Measurements from ENCODE around the gene SHQ1.
"Not testable (repeated sequence)": the region's sequence is repeated elsewhere in the genome, so short reads cannot be mapped to it uniquely, and the experiment has no call there.

Gene SHQ1

DNA sequence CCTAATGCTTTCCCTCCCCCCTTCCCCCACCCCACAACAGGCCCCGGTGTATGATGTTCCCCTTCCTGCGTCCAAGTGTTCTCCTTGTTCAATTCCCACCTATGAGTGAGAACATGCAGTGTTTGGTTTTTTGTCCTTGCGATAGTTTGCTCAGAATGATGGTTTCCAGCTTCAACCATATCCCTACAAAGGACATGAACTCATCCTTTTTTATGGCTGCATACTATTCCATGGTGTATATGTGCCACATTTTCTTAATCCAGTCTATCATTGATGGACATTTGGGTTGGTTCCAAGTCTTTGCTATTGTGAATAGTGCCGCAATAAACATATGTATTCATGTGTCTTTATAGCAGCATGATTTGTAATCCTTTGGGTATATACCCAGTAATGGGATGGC, 137.8 kb downstream of the SHQ1 start:
- DNase-seq = not testable (repeated sequence)

- DNase-seq = no peak
These were observed 139.8 kb downstream of the SHQ1 start for GRCh38 chr3:72708441-72708840.

- no peak for DNase-seq
These were observed 145.2 kb downstream of the SHQ1 start for GRCh38 chr3:72702997-72703396.

- DNase-seq = no peak
These were observed 145.9 kb downstream of the SHQ1 start for GRCh38 chr3:72702390-72702789.

DNA sequence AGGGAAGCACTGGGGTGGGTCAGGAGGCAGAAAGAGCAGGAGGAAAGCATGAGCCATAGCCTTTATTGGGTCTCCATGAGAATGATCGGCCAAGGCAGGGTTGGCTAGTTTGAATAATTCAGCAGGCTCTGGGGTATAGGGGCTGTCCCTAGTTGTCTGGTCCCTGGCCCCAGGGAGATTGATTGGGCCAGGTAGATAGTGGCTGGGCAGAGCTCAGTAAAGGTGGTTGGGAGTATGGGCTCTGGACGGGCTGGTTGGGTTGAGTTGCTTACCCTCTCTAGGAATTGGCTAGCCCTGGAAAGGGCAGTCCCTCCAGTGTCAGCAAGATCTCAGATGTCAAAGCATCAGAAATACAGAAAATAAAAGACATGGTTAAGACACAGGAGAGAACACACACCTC, 148.1 kb downstream of the SHQ1 start:
- DNase-seq = no peak

DNA sequence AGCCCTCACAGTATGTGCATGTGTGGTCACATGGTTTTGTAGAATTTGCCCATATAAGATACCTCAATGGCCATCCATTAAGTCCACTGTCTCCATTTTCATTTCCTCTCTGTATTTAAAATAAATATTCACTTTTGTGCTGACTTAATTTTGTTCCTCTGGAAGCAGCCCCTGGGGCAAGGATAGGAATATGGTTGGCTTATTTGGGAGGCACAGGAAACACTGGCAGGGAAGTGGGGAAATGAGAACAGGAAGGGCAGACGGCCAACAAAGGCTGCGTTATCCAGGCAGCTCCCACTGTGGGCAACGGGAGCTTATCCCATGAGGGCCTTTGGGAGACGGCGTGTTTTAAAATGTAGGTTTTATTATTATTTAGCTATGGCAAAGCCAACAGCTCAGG, 148.6 kb downstream of the SHQ1 start:
- DNase-seq = no peak

Measured in stimulated activated CD4-positive, alpha-beta T cell treated with anti-CD3 and anti-CD28 coated beads, Interleukin-4, amount 100 ng/mL, for 4 hours (primary cell).